Measurements from ENCODE around the gene ARHGDIA.

GRCh38 chr17:81842378-81842724 is 28.8 kb downstream of the ARHGDIA start:
- TF ChIP-seq POLR2A (IDR thresholded peaks at IDR 0.05) = no peak
- TF ChIP-seq CTCF (IDR thresholded peaks at IDR 0.05) = no peak
- TF ChIP-seq POLR2AphosphoS5 (IDR thresholded peaks at IDR 0.05) = no peak
